GM10248 (cell line): Measurements from ENCODE around the gene SPECC1.

Experiments
- CTCF ChIA-PET: fragments of 300-600 bp; sonication (Branson Sonifier 250); formaldehyde crosslinking; extraction: SDS; loops from one replicate; lab custom pipeline; 2021; ENCODE audit warnings: antibody characterized with exemption; lab: Yijun Ruan, JAX
- POLR2A ChIA-PET: fragments of 350-650 bp; sonication (Branson Sonifier 250); formaldehyde crosslinking; extraction: SDS; loops from one replicate; lab custom pipeline; 2020; ENCODE audit warnings: antibody characterized with exemption; lab: Yijun Ruan, JAX
- DNase-seq: peaks from one replicate; pipeline ENCODE4 v3.0.0; 2012; ENCODE audit errors: extremely low spot score
- TF ChIP-seq, protein P1 (sequence below): IDR thresholded peaks from 2 replicates; pipeline ENCODE4 v1.5.1; 2012; ENCODE audit warnings: mild to moderate bottlenecking, low read depth; ENCODE audit errors: extremely low read depth, missing control alignments, control extremely low read depth

Gene SPECC1

GRCh38 chr17:20083156-20083859, 74.1 kb downstream of the SPECC1 start:
- DNase-seq: no peak
- TF ChIP-seq, protein P1, sequence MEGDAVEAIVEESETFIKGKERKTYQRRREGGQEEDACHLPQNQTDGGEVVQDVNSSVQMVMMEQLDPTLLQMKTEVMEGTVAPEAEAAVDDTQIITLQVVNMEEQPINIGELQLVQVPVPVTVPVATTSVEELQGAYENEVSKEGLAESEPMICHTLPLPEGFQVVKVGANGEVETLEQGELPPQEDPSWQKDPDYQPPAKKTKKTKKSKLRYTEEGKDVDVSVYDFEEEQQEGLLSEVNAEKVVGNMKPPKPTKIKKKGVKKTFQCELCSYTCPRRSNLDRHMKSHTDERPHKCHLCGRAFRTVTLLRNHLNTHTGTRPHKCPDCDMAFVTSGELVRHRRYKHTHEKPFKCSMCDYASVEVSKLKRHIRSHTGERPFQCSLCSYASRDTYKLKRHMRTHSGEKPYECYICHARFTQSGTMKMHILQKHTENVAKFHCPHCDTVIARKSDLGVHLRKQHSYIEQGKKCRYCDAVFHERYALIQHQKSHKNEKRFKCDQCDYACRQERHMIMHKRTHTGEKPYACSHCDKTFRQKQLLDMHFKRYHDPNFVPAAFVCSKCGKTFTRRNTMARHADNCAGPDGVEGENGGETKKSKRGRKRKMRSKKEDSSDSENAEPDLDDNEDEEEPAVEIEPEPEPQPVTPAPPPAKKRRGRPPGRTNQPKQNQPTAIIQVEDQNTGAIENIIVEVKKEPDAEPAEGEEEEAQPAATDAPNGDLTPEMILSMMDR: no peak
- POLR2A ChIA-PET: no interaction called here
- CTCF ChIA-PET: no interaction called here

- ChIA-PET POLR2A (no interaction called here), CTCF (interaction anchor here (1.4 kb wide), 1 partner anchor 10 kb away, joined by 4 read pairs; no protein-coding TSS in a partner anchor)
- TF ChIP-seq, protein P1: no peak
- no peak for DNase-seq
Measured at GRCh38 chr17:20084621-20085282, 75.6 kb downstream of the SPECC1 start.

GRCh38 chr17:20085283-20085845, 76.2 kb downstream of the SPECC1 start:
- ChIA-PET POLR2A (no interaction called here), CTCF (interaction anchor here (1.4 kb wide), 1 partner anchor 10 kb away, joined by 4 read pairs; no protein-coding TSS in a partner anchor)
- TF ChIP-seq, protein P1: no peak
- DNase-seq: no peak

- ChIA-PET POLR2A (no interaction called here), CTCF (interaction anchor here (1.4 kb wide), 1 partner anchor 11 kb away, joined by 4 read pairs; no protein-coding TSS in a partner anchor)
- TF ChIP-seq, protein P1: no peak
- no peak for DNase-seq
Measured at GRCh38 chr17:20086416-20087076, 77.4 kb downstream of the SPECC1 start.

- CTCF ChIA-PET: interaction anchor here (1.0 to 1.5 kb wide), 3 partner anchors 9 to 79 kb away, joined by 3 to 6 read pairs (median 4); no protein-coding TSS in a partner anchor
- TF ChIP-seq, protein P1: no peak
- POLR2A ChIA-PET: no interaction called here
- DNase-seq: no peak
Measured at GRCh38 chr17:20087538-20088250, 78.5 kb downstream of the SPECC1 start.
